ENCODE data around the gene TMEM163. TPM values are rescaled to one million over a fixed set of nuclear protein-coding genes. Genes with fewer than 3 reads are reported as not detected.

TMEM163 gene
- polyA plus RNA-seq, 3 donors, result 1.1 to 1.4 (median 1.3) TPM

DNA sequence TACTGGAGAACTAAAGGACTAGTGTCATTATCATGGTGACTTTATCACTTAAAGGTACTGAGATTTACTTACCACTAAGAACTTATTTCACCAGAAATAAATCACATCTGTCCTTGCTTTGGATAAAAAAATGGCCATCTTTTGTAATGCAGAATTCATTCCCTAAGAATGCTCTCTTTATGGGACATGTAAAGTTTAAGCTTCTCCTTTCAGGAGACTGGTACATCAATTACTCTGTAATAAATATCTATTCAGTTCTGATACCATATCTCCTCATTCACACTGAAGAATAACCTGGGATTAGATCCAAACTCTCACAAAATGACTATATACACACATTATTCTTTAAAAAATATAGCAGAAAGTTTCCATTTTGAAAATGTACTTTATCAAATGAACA, 24.4 kb downstream of the TMEM163 start:
- no peak for DNase-seq (ENCODE audit: low read depth in 3 of 3, low spot score in 2 of 3)

DNA sequence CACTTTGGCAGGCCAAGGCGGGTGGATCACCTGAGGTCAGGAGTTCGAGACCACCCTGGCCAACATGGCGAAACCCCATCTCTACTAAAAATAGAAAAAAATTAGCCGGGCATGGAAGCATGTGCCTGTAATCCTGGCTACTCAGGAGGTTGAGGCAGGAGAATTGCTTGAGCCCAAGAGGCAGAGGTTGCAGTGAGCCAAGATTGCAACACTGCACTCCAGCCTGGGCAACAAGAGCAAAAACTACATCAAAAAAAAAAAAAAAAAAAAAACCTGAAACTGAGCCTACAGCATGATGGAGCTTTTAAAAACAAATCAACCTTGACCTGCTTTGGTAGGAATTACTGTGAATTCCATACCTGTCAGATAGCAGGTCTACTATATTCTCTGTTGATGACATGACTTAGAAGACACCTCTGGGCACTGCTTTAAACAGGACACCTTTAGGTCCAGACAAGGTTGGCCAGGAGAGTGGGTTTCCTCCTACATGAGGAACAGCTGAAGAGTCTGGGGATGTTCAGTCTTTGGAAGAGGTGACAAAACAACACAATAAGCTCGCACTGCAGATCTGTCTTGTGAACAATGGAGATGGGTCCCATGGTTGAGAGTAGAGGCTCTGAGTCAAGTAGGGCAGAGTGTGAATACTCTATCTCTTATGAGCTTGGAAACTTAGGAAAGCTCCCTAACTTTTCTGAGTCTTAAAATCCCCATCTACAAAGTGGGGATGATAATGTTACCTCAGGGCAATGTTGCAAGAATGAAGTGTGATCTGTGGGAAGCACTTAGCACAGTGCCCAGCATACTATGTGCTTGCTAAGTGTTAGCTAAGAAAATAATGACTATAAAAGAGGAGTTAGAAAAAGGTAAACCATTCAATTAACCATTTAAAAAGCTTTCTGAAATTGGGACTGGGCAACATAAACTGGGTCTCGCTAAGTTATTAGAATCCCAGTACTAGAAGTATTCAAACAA, 25.2 kb downstream of the TMEM163 start:
- DNase-seq (ENCODE audit: low read depth in 3 of 3, low spot score in 2 of 3), result no peak

DNA sequence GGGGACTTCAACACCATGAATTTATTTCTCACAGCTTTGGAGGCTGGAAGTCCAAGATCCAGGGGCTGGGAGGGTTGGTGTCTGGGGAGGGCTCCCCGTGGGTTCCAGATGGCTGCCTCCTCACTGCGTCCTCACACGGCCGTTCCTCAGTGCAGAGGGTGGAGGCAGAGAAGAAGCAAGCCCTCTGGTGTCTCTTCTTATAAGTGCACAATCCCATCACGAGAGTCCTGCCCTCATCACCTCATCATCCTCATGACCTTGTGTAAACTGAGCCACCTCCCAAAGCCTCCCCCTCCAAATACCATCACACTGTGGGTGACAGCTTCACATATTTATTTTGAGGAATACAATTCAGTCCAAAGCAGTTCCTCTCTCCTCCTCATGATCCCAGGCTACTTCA, 26.3 kb downstream of the TMEM163 start:
- no peak for DNase-seq (ENCODE audit: low read depth in 3 of 3, low spot score in 2 of 3)

DNA sequence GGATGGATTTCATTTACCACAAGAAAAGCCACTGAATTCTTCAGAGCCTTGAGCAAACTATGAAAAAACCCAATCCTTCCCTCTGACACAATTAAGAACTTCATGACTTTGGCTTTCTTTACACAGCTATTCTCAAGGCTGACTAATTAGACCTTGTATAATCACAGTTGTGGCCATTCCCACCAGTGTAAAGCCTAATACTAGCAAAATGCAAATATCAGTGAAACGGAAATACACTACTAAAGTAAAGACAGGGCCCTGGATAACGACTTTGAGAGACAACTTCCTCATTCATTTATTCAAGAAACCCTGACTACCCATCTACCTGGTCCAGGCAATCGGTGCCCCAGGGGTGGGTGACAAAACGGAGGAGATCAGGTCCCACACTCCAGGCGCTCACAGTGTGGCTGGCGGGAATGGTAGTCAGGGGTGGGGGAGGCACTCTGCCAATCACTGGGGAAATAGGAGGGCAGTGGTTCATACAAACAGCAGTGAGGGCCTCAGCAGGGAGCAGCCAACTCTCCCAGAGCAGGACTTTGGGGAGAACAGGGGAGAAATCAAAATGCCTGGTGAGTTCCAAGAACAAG, 28.1 kb downstream of the TMEM163 start:
- DNase-seq (ENCODE audit: low read depth in 3 of 3, low spot score in 2 of 3), result no peak

GRCh38 chr2:134689315-134689714, 29.5 kb downstream of the TMEM163 start:
- no peak for DNase-seq (ENCODE audit: low read depth in 3 of 3, low spot score in 2 of 3)

DNA sequence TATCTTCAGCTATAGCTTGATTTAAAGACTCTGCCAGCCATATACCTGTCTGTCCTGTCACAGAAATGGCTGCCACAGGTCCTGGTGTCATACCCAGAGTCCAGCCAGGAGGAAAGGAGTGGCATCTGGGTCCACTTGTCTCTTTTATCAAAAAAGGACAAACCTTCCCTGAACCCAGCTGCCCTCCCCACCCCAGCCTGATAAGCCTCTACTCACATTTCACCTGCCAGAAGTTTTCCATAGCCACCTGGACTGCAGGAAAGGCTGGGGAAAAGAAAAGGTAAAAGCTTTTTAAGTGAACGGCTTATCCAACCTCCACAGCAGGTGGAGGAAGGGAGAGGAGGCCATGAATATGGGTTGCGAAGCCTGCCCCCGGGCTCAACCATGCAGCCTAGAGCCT, 32.8 kb downstream of the TMEM163 start:
- no peak for DNase-seq (ENCODE audit: low read depth in 3 of 3, low spot score in 2 of 3)

DNA sequence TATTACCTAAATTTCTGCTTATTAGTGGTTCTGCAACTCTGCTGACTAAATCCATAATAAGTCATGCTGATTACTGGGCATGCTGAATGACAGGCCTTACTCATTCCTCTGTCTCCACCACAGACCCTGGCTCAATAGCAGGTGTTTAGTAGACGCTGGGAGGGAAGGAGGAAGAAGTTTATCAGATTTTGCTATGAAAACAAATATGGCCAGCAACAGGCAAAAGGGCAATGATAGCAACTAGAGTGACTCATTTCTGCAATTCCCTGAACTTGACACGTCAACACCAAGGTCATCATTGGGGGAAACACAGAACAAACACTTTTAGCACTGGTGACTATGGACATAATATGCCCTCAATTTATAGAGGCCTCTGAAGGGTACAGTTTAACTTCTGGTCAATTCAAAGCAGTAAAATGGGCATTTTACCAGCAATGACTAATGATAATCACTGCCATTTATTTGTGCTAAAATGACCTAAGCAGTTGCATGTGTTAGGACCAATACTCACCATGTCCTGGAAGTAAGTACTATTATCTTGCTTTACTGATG, 35.2 kb downstream of the TMEM163 start:
- no peak for DNase-seq (ENCODE audit: low read depth in 3 of 3, low spot score in 2 of 3)

GRCh38 chr2:134682726-134683125, 36.1 kb downstream of the TMEM163 start:
- no peak for DNase-seq (ENCODE audit: low read depth in 3 of 3, low spot score in 2 of 3)

- DNase-seq (ENCODE audit: low read depth in 3 of 3, low spot score in 2 of 3), result no peak
These were observed 37.6 kb downstream of the TMEM163 start for GRCh38 chr2:134681201-134681600.

GRCh38 chr2:134679745-134680144, 39.1 kb downstream of the TMEM163 start:
- no peak for DNase-seq (ENCODE audit: low read depth in 3 of 3, low spot score in 2 of 3)

DNA sequence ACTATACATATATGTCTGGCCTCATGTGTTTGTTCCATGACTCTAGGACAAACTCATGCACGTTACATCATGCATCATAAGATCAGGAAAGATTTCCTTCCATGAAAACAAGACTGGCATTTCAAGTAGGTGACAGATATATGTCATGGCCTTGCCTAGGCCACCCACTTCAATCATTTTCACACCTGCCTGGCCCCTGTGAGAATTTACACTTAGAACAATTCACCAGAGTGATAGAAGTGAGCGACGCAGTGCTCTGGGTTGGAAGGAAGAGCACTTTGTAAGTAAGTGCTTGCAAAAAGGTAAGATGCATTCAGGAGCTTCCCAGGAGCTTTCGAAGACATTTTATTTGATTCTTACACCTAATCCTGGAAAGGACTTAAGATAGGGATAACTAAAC, 39.5 kb downstream of the TMEM163 start:
- no peak for DNase-seq (ENCODE audit: low read depth in 3 of 3, low spot score in 2 of 3)

DNA sequence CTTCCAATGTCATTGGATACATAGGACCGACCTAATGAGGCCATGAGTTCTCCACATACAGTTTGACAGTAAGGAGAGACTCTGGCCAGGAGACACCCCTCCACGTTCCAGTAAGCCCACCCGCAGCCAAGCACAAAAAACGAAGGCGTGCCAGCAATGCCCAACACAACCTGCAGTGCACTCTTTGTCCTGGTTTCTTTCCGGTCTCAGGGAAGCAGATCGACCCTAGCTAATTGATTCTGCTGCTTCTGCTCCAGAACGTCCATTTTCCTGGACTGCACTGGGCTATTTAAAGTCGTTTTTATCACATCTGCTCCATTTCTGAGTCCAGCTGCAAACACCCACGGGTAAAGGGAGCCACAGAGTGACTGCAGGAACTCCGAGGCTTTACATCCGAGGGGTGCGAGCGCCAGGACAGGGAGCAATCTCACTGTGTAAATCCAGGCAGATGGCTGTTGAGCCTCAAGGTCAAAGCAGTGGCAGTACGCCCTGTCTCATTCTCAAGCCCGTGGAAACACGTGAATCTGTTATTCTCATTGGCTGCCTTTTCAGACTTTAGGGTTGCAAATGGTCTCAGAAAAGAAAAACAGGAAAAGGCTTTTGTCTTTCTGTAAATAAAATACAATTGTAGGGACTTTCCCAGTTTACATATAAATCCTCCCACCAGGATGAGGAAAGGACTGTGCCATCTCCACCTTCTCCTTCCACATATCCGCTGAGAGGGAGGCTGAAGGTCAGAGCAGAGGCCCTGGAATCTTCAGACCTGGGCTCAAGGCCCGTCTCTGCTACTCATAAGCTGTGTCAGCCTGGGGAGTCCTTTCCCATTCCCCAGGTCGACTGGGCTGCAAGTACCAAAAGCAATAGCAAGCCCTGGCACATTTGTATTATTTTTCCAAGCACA, 40.7 kb downstream of the TMEM163 start:
- DNase-seq (ENCODE audit: low read depth in 3 of 3, low spot score in 2 of 3), result no peak

DNA sequence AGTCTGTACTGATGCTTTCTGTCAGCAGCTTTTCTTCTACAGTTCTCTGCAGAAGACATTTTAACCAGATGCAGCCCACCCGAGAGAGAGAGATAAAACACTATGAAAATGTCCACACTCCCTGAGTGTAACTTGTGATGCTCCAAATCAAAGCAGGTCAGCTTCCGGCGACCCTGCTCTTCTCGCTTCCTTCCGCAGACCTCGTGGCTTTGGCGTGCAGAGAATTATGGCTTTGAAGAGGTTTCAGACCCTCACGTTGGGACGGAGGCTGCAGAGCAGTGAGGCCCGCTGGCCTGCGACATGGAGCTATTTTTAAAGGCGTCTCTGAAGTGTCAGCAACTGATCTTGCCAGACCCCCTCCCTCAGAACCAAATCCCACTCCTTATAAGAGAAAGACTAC, 41.8 kb downstream of the TMEM163 start:
- no peak for DNase-seq (ENCODE audit: low read depth in 3 of 3, low spot score in 2 of 3)

GRCh38 chr2:134675314-134675713, 43.5 kb downstream of the TMEM163 start:
- no peak for DNase-seq (ENCODE audit: low read depth in 3 of 3, low spot score in 2 of 3)

DNA sequence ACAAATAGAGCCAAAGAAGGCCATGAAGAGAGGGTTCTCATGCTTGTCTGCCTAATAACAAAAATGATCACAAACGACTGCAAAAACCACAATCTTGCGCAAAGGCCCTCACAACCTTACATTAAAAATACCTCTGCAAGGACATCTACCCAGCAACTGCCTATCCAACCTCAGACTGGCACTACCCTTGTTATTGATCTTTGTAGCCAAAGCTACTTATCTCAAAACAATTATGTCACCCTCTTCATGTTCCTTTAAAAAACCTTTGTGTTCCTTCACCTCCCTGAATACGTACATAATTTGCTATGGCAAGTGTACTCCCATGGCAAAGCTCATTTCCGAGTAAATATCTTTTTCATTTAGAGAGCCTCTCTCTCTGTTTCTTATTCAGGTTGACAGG, 44.1 kb downstream of the TMEM163 start:
- DNase-seq (ENCODE audit: low read depth in 3 of 3, low spot score in 2 of 3), result no peak

DNA sequence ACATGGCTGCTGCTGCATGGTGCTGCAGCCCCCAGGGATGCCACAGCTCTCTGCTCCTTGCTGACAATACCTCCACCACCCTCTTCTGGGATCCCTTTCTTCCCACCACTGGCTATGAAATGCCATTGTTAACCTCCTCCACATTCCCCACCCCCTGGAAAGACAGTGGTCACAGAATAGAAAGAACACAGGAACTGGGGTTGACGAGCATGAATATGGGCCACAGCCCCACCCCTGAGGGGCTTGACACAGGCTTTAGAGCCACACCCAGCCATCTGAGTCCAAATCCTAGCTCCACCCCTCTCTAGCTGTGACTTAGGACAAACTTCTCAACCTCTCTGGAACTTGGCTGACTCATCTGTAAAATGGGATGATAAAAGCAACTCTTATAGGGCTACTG, 47.3 kb downstream of the TMEM163 start:
- DNase-seq (ENCODE audit: low read depth in 3 of 3, low spot score in 2 of 3), result no peak

GRCh38 chr2:134670955-134671354, 47.8 kb downstream of the TMEM163 start:
- no peak for DNase-seq (ENCODE audit: low read depth in 3 of 3, low spot score in 2 of 3)

GRCh38 chr2:134669731-134670669, 48.8 kb downstream of the TMEM163 start:
- no peak for DNase-seq (ENCODE audit: low read depth in 3 of 3, low spot score in 2 of 3)

GRCh38 chr2:134668821-134669220, 50.0 kb downstream of the TMEM163 start:
- no peak for DNase-seq (ENCODE audit: low read depth in 3 of 3, low spot score in 2 of 3)

- no peak for DNase-seq (ENCODE audit: low read depth in 3 of 3, low spot score in 2 of 3)
These were observed 51.3 kb downstream of the TMEM163 start for GRCh38 chr2:134667541-134667940.
